Stimulated activated CD8-positive, alpha-beta memory T cell treated with anti-CD3 and anti-CD28 coated beads, Interleukin-12 subunit alpha, Interleukin-12 subunit beta, amount 100 ng/mL, for 24 hours (primary cell): ENCODE results near the gene ANP32E.
A peak's percentile ranks its signal among the peaks of the same experiment; 100 is the strongest.

Experiments
- DNase-seq: peaks from one replicate; pipeline ENCODE4 v3.0.0-alpha.2; 2020; ENCODE audit errors: extremely low read depth

ANP32E gene

DNA sequence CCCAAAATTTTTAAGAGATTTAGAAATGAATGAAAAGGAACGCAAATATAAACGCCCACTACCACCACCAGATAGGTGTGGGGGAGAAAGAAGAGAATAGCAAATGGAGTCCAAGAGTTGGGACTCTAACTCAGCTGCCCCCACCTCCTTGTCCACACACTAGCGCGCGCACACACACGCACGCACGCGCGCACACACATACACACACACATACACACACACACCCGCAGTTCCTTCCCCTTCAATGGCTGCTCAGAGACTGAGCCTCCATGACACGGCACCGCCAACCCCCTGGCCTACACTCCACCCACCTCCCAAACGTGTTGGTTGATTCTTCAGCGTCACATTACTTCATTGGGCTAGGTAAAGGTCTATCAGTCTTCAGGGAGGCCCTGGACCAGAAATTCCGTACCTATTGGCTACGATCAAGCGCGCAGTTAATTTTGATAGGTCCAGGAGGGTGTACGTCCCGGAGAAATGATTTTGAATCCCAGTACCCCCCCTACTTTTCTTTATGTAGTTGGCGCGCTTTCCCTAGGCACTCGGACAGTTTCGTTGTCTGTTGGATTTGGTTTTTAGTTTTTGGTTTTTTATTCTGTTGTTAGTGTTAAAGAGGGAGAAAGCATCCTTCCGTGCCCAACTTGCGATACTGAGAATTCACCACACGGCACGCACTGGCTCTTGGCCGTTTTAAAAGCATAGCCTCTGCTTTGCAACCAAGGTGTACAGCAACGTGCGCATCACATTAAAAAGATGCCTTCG is at the start of gene ANP32E:
ANP32E (minus strand) TSS at position 261 of the 762 bp plus-strand sequence. CDS start 326 bp downstream, outside the sequence.
- peak; percentile 80 for DNase-seq

- DNase-seq = no peak
Measured at GRCh38 chr1:150283260-150283659, 47.3 kb upstream of the ANP32E start.

GRCh38 chr1:150282558-150282958 is 46.6 kb upstream of the ANP32E start:
- DNase-seq = no peak

GRCh38 chr1:150281758-150282557 is 46.0 kb upstream of the ANP32E start, which contains the start of gene CIART:
Gene CIART, plus strand, starts transcription at chr1:150282554. Its CDS starts 714 bp downstream, at chr1:150283268.
- peak; percentile 27 for DNase-seq

GRCh38 chr1:150281221-150281757 is 45.4 kb upstream of the ANP32E start:
- peak; percentile 17 for DNase-seq

GRCh38 chr1:150280138-150280707 is 44.3 kb upstream of the ANP32E start:
- no peak for DNase-seq

- DNase-seq = no peak
Measured at GRCh38 chr1:150273311-150273710, 37.4 kb upstream of the ANP32E start.

GRCh38 chr1:150271291-150271959 is 35.5 kb upstream of the ANP32E start:
- no peak for DNase-seq

- DNase-seq = no peak
Measured at GRCh38 chr1:150269451-150269850, 33.5 kb upstream of the ANP32E start.

DNA sequence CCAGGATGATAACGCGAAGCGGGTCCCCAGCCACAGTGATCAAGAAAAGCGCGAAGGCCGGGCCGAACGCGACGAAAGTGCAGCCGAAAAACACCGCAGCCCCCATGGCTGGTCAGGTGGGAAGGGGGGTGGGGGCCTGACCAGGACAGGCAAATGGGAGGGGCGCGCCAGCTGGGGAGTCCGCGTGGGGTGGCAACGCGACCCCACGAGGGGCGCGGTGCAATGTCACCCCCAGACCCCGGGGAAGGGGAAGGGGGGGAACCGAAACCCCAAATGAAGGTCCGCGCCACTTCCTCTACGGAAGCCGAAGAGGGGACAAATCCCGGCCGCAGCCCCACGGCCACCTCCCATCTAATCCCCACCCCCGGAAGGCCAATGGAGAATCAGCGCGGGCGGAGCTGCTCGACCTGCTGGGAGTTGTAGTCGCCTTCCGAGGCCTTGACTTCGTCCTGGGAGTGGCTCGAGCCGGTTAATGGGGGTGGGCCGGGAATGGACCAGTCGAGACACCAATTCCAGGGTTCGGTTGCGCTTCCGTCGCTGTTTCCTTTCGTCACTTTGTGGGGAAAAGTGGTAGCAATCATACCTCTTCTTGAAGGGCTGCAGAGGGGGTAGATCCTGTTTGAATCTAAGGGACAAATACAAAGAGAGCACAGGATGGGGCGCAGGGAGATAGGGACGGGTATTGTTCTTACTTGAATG is 32.9 kb upstream of the ANP32E start, which contains the start of gene APH1A:
APH1A (minus strand) TSS at position 312 of the 699 bp plus-strand sequence; CDS start at position 106, 206 bp downstream.
- peak; percentile 88 for DNase-seq

DNA sequence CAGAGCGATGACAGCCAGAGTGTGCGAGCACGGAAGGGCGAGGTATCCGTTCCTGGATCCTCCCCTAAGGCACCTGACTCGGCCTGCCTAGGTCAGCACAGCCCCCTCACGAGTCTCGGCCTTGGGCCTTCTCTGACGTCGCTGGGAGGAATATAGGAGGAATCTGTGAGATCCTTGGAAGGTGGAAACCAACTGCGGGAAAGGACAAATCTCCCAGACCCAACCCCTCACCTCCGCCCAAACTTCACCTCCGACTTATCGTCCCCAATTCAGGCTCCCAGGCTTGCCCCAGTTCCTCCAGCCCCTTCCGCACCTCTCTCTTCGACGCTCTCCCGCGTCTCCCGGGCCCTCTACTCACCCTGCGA is 32.4 kb upstream of the ANP32E start:
- peak; percentile 2 for DNase-seq

GRCh38 chr1:150267896-150268295 is 32.0 kb upstream of the ANP32E start:
- DNase-seq = no peak

DNA sequence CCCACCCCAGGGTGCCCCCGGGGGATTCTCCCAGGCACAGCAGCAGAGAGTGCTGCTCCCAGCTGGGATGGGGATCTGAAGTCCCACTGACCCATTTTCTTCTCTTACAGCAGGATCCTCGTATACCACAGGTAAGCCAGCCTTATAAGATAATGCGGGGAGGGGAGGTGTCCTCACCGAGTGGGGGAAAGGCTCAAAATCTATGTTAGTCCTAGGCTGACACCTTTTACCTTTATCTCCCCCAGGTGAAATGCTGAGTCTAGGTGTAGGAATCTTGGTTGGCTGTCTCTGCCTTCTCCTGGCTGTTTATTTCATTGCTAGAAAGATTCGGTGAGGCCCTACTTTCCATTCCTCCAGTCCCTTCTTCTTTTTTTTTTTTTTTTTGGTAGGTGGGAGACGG is 27.6 kb upstream of the ANP32E start:
- no peak for DNase-seq

GRCh38 chr1:150262388-150263320 is 26.7 kb upstream of the ANP32E start:
- no peak for DNase-seq

DNA sequence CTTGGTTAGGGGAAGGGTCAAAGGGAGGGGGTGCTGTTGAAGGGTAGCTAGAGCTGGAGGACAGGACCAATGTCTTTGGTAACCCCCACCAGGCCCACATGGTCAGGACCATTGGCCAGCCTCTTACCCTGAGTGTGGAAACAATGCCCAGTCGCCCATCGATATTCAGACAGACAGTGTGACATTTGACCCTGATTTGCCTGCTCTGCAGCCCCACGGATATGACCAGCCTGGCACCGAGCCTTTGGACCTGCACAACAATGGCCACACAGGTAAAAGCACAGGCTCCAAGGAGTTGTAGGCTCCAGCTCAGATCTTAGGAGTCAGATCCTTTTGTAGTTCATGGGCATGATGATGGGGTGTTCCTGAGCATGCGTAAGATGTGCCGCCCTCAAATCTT is 25.5 kb upstream of the ANP32E start:
- DNase-seq = no peak

- no peak for DNase-seq
Measured at GRCh38 chr1:150259758-150260669, 24.1 kb upstream of the ANP32E start.

GRCh38 chr1:150259217-150259616 is 23.3 kb upstream of the ANP32E start:
- DNase-seq = no peak

- no peak for DNase-seq
Measured at GRCh38 chr1:150257624-150258585, 22.0 kb upstream of the ANP32E start, which contains the start of gene CA14. Gene CA14, plus strand, starts transcription at chr1:150257774. Its CDS starts 355 bp downstream, at chr1:150258129.
